HT1080 (cell line): Measurements from ENCODE around the gene HUS1. TPM values are rescaled to one million over a fixed set of nuclear protein-coding genes. Genes with fewer than 3 reads are reported as not detected.
"Not testable (repeated sequence)": the region's sequence is repeated elsewhere in the genome, so short reads cannot be mapped to it uniquely, and the experiment has no call there.

ENCODE experiments used
- DNase-seq: peaks from one replicate; pipeline ENCODE4 v3.0.0-alpha.2; 2015; ENCODE audit warnings: low read depth
- total RNA-seq: library from RNA; depleted of rRNA; stranded (reverse); fragments of >200 nt; shearing (Covaris generic); gene quantifications from 2 replicates; pipeline ENCODE4 v1.2.3, GENCODE V29; 2014

HUS1 gene
- total RNA-seq, 1 experiment from 2014 or later: 14.4 TPM

DNA sequence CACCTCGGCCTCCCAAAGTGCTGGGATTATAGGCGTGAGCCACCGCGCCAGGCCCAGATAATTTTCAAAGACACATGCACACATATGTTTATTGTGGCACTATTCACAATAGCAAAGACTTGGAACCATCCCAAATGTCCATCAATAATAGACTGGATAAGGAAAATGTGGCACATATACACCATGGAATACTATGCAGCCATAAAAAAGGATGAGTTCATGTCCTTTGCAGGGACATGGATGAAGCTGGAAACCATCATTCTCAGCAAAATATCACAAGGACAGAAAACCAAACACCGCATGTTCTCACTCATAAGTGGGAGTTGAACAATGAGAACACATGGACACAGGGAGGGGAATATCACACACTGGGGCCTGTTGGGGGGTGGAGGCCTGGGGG is 1.2 kb upstream of the HUS1 start:
- DNase-seq: not testable (repeated sequence)

DNA sequence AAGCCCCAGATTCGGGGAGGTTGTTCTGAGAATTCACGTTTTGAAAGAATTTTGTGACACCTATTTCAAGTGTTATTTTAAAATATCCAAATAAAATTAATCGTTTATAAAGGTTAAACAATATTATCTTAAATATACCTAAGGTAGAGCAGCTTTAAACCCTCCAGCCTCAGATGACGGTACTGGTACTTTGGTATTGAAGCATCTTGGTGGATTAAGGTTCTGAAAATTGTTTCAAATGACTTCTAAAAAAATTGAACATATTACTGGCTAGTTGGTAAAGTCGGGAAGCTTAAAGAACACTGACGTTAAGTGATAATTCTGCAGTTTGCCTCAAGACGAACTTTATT is 392 bp upstream of the HUS1 start:
- no peak for DNase-seq

DNA sequence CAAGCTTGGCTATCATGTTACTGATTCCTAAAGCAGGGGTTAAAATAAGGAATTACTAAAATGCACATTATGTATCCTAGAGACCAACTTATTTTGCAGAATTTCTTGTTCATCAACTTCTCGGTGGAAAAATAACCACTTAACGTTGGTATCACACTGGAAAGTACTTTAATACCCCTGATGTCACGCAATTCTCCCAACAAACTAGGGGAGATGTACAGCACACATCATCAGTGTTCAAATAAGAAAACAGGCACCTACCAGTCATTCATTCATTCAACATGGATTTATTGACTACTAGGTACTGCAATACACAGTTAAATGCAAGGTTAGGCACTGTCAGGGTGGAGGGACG is 648 bp downstream of the HUS1 start:
- no peak for DNase-seq

DNA sequence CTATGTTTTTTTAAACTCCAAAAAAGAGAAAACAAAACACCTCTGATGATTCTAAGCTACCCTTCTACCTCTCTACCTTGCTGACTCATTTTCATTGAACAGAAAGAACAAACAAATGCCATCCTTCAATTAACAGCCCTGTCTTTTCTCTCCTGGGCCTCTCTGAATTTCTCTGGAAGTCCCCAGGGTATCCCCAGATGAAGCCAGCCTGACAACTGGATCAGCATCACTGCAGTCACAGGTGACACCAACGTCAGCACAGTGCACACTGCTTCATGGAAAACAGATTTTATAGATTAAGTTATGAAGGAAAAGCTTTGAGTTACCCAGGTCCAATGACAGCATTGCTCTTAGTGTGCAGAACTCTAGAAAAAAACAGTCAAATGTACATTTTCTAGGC is 5.7 kb downstream of the HUS1 start:
- no peak for DNase-seq

DNA sequence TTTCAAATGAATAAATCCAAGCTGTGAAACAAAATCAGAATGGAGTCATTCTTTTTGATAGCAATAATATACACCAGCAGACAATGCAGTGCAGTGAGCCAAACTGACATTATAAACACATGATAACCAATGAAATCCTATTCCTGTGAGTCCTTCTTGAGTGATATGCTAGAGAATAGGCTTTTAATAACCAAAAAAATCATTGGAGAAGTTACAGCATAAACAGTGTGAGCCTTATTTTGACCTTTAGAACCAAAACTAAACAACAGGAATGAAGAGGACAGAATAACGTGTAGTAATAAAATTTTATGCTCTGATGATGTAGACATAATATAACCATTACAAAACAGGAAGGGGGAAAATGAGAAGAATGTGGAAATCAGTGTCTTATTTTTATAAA is 8.7 kb downstream of the HUS1 start:
- no peak for DNase-seq

DNA sequence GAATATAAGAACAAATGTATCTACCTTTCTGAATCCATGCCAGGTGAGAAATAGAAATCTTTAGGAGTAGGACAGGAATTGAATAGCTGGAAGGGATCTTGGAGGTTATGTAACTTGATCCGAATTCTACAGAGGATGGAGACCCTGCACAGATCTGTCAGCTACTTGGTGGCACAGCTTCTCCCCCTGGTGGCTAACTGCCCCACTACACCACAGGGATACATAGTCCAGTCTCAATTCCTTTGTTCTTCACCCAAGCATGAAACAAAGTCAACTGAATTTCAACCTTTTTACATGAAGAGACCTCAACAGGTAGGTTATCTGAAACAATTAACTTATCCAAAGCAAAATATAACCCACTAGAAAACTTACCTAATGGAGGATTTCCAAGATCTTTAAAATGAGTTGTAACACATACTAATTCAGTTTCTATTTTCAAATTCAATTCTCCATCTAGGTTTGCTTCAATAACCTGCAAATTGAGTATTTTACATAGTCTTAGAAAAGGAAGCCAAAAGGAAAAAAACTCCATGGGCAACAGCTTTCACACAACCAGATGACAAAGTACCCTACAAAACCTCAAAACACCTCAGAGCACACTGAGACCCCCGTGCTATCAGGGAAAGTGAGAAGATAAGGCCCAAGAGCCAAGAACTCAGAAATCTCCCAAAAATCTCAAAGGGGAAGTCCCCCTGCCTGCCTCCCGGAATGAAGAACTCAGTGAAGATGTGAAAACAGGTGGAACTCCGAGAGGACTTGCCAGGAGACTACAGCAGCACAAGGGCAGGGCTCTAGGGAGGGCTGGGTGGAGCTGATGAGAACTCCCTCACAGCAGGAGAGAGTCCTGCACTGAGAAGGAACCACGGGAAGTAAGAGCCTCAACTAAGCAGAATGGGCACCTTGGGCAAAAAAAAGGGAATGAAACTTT is 10.3 kb downstream of the HUS1 start:
- peak; percentile 45 for DNase-seq

DNA sequence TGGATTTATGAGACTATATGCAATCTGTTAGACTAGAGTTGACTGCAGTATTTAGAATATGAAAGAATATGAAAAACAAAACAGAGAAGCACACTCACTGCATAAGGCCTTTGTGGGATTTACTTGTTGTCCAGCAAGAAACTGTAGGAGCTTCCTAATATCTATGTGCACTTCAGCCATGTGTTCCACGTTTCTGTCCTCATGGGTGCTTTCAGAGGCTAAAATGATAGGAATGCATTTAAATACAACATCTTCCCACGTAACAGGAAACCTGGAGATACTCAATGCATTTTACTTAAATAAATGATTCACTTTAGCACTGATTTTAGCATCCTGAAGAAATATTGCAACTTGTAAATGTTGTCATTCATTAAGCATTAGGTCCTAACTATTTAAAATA is 11.7 kb downstream of the HUS1 start:
- no peak for DNase-seq

DNA sequence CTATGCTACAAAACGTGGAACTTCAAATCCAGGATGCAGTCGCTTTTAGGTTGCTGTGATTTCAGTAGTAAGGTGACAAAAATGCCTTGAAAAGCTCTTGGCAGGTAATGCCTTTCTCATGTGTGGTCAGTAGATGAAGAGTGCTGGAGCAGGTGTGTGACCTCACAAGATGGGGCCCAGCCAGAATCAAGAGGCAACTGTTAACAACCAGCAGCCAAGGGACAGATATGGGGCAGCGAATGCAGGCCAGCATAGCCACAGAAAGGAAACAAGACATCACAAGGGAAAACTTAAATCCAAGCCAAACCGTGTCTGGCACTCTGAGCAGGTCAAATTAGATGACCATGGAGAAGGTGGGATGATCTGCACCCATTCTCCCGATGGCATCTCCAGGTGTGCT is 12.3 kb downstream of the HUS1 start:
- DNase-seq: no peak

DNA sequence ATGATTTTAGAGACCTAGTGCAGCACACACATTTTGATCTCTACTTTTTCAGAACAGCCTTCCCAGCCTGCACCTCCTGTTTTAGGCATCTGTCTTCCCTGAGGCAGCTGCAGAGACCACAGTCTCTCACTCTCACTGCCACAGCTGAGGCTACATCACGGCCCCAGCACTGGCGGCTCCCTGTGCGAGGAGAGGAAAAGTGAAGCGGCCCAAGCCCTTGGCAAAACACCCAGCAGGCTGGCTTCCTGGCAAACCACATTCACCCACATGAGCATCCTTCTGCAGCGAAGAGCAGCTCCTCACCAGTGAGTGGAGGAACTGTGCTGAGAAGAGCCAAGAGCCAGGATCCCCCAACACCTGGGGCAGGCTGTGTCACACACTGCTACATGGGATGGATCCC is 14.0 kb downstream of the HUS1 start:
- DNase-seq: no peak

DNA sequence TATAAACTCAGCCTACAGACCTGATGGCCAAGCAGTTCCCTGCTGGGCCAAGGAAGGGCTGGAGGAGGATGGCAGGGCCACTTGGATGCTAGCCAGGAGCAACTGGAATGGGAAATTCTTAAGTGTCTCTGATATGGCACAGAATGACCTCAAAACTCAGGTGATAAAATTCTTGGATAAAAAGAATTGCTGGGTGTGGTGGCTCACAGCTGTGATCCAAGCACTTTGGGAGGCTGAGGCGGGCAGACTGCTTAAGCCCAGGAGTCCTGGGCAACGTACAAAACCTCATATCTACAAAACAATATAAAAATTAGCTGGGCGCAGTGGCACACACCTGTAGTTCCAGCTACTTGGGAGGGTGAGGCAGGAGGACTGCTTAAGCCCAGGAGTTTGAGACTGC is 17.2 kb downstream of the HUS1 start:
- no peak for DNase-seq

DNA sequence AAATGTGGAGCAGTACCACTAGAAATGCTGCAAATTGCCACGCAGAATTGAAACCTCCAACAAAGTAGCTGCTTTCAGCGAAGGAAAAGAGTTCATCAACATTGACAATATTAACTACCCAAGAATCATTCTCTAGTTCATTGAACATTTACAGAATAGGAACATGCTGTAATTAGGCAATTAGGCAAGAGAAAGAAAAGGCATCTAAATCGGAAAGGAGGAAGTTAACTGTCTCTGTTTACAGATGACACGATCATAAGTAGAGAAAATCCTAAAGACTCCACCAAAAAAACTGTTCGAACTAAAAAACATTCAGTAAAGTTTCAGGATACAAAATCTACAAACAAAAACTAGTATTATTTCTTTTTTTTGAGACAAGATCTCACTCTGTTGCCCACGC is 22.3 kb downstream of the HUS1 start:
- no peak for DNase-seq

DNA sequence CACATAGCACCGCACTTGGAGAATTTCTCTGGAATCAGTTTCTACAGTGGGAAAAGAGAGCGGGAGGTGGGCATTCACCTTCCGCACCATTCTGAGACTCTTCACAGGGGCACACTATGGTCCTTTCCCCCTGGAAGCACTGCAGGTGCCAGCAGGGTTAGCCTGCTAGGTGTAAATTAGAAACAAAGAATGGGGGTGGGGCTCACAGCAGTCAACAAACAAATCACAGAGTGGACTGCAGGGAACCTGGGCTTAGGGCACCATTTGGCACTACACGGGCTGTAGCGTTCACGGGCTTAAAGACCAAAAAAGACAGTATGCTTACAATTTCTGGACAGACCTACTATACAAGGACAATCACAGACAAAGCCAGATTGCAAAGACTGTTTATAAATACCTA is 23.2 kb downstream of the HUS1 start:
- DNase-seq: no peak

DNA sequence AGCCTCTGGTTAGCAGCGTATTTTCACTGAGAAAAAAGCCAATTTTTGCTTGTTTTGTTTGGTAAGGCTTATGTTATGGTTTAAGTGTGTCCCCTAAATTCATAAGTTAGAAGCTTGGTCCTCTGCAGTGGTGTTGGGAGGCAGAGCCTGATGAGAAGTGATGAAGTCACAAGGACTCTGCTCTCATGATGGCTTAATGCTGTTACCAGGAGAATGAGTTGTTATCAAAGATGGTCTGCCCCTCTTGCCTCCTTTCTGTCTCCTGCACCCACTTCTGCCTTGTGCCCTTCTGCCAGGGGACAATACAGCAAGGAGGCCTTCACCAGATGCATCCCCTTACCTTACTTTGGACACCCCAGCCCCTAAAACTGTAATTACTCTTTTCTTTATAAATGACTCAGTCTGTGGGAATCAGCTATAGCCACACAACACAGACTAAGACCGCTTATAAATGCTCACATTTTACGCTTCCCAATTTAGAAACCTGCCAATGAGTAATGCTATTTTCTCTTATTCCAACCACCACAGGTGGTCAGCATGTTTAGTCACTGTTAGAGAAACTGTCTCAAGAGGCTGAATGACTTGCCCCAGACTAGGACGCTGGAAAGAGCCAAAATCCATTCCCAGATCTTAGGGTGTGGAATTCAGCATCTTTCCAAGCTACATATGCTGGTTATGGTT is 25.0 kb downstream of the HUS1 start:
- peak; percentile 62 for DNase-seq

DNA sequence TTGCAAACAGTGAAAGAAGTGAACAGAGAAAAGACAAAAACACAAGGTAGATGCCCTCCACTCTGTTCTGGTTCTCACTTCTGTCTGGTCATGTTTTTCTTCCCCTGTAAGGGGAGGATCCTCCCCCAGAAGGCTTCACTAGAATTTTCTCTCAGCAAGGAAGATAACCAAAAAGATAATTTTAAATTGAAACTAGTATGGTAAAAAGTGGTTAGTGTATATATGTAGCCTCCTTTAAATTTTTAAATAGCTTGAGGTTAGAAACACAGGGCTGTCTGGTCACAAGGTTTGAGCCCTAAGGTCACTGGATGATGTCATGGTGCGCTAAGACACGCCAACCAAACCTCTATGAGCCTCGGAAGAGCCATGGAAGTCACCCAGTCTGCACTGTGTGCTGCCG is 25.6 kb downstream of the HUS1 start:
- DNase-seq: no peak

DNA sequence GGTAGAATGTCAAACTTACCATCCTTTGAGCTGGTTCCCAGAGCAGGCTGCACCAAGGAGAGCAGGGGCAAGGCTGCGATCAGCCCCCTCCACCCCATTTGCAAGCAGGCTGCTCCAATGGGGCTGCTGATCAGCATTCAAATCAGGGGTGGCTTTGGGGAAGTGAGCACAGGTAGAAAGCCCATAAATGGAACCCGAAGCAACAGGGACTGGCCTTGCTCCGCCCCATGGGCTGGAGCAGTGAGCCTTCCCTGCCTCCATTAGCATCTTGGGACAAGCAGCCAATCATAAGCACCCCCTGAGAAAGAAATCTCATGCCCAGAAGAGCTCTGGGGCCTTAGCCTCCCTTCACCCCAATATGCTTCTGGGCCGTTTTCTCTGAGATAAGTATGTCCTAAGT is 27.2 kb downstream of the HUS1 start:
- no peak for DNase-seq

DNA sequence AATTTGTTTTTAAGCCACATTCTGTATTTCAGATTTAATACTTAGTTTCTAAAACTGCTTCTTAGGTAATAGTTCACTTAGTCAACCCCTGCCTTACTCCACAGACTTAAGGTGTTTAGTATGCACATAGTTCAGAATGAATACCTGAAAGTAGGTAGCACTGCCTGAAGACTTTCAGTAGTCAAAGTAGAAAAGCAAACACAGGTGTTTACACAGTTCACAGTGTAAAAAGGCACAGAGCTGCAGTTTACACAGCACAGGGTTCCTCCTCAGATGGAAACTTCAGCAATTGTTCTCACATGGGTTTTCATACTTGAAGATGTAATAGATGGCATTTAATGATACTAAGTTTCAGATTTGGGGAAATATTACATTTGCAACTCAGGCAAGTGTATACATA is 28.0 kb downstream of the HUS1 start:
- DNase-seq: no peak

DNA sequence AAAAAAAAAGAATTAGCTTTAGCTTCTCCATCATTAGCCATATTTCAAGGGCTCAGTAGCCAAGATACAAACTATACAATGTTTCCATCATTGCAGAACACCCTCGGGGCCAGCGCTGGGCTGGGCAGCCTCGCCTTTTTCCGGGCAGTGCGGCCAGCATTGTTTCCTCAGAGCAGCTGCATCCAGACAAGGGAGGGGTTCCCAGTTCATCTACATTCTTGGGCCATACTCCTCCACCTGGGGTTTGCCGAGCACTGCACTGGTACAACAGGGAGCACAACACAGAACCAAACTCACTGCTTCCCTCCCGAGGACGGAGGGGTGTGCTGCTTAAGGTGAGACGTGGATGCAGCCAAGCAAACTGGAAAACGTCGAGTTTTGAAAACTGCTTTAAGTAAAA is 28.7 kb downstream of the HUS1 start:
- DNase-seq: no peak

DNA sequence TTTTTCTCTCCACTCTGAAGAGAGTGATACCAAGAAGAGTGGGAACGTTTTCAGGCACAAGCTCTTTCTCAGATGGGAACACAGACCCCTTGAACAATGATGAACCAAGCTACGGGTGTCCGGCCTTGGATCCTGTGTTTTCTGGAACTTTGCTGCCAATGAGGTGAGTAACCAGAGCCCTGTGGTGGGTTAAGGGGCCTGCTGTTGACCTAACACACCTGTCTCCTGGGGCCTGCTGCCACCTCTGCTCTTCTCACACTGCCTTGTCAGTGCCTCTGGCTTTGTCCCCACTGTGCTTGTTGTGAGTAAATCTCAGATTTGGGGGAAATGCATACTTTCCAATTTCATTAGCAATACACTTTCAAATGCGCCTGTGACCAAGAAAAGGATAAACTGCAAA is 29.7 kb downstream of the HUS1 start:
- no peak for DNase-seq

DNA sequence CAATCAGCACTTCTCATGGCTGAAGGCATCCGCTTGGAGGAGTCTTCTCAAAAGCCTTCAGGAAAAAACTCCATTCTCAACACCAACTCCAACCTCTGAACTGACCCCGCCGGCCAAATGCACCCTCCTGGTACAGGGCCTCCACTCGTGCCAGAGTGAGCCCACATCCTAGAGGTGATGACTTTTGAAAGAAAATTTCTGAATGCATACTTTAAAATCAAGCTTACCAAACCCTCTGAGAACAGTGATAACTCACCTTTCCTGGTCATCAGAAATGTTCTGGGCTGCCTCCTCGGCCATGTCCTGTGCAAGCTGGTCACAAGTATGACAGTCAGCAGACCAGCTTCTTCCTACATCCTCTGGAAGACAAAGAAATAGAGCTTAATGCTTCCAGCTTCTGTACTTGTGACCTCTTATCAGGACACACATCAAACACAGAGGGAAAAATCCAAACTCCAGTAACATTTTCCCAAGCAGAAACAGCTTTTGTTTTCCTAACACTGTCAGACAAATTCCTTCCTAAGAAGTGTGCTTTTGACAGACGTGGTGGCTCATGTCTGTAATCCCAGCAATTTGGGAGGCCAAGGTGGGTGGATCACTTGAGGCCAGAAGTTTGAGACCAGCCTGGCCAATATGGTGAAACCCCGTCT is 31.1 kb downstream of the HUS1 start, which contains the start of gene PKD1L1:
Gene PKD1L1 (minus strand): TSS at position 326 of the 650 bp plus-strand sequence. CDS start 26 bp downstream, at position 300.
- no peak for DNase-seq

DNA sequence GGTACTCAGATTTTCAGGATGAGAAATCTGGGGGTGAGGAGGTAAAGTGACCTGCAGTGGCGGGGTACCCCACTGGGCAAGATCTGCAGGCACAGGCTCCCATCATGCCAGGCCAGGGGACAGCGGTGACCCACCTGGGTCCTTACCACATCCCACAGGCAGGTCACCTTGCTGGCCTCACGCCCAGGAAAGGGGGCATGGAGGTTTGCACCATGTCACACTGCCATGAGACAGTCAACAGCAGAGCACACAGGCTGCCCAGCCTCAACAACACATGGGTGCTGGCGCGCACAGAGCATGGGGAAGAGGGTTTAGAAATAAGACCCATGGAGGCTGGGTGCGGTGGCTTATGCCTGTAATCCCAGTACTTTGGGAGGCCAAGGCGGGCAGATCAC is 32.1 kb downstream of the HUS1 start:
- no peak for DNase-seq

DNA sequence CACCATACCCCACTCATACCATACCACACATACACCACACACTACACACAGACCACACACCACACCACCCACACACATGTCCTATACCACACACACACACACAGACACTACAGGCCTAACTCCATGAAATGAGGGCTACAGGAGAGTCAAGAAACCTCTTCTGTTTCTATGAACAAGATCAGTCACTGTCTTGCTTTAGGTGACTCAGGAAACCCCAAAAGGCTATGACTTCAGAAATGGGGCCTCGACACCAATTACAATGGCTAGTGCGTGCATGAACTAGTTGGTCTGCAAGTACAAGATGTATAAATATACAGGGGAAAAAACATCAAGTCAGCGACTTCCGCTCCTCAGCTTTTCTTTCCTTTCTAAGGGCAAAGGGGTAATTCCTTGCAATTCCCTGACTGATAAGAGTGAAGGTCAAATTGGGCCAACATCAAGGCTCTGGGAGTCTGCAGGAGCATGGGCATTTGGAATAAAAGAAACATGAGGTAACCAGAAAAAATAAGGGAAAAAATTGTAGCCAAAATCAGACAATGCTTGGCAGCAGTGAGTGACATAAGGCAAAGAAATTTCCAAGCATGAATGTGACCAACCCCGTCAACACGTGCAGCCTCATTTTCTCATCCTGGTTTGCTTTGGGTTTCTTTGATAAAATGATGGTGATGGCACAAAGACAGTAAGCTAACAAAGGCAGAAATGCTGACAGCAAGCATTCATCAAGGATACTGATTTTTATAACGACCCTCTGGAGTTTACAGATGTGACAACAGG is 32.6 kb downstream of the HUS1 start:
- DNase-seq: no peak
